Neural cell (in vitro differentiated cells): ENCODE results near the gene C6orf120. TPM values are rescaled to one million over a fixed set of nuclear protein-coding genes. Genes with fewer than 3 reads are reported as not detected.

Experiments used
- H2AFZ ChIP-seq: fragments of 200-600, 300-800 bp; sonication (generic), shearing (Covaris generic); 2 replicates; pipeline ENCODE4 v1.6.0; 2014; ENCODE audit warnings: low read depth, mild to moderate bottlenecking, antibody characterized with exemption, low read length, moderate library complexity
- H3F3A ChIP-seq: fragments of 200-600 bp; shearing (Covaris generic); 2 replicates; pipeline ENCODE4 v1.6.1; 2016; ENCODE audit warnings: mild to moderate bottlenecking, moderate library complexity, mixed read lengths, antibody characterized with exemption, low read length; ENCODE audit not compliant: insufficient read depth, poor library complexity, severe bottlenecking
- H3K27ac ChIP-seq: fragments of 200-600, 300-800 bp; sonication (generic), shearing (Covaris generic); 2 replicates; pipeline ENCODE4 v1.5.1; 2014; ENCODE audit warnings: mild to moderate bottlenecking, low read length, moderate library complexity
- H3K27me3 ChIP-seq: fragments of 300-800, 200-600 bp; sonication (generic), shearing (Covaris generic); 2 replicates; pipeline ENCODE4 v1.6.0; 2014; ENCODE audit warnings: mild to moderate bottlenecking, low read depth, low read length, moderate library complexity; ENCODE audit not compliant: insufficient read depth
- H3K36me3 ChIP-seq: fragments of 300-800, 200-600 bp; sonication (generic), shearing (Covaris generic); 2 replicates; pipeline ENCODE4 v1.5.1; 2014; ENCODE audit warnings: mild to moderate bottlenecking, antibody characterized with exemption, low read length, moderate library complexity; ENCODE audit not compliant: insufficient read depth
- H3K4me2 ChIP-seq: fragments of 300-800, 200-600 bp; sonication (generic), shearing (Covaris generic); 2 replicates; pipeline ENCODE4 v1.6.0; 2014; ENCODE audit warnings: mild to moderate bottlenecking, low read length
- H3K4me3 ChIP-seq: fragments of 300-800, 200-600 bp; sonication (generic), shearing (Covaris generic); 2 replicates; pipeline ENCODE4 v1.5.1; 2014; ENCODE audit warnings: mild to moderate bottlenecking, low read length, moderate library complexity
- H3K79me2 ChIP-seq: fragments of 200-600 bp; shearing (Covaris generic); replicated peaks from 2 replicates; pipeline ENCODE4 v1.6.0; 2014; ENCODE audit warnings: mild to moderate bottlenecking, low read length, moderate library complexity; ENCODE audit not compliant: insufficient read depth
- H3K9ac ChIP-seq: fragments of 300-800, 200-600 bp; sonication (generic), shearing (Covaris generic); 2 replicates; pipeline ENCODE4 v1.6.1; 2016; ENCODE audit warnings: mild to moderate bottlenecking, low read length, mixed read lengths
- H3K9me2 ChIP-seq: fragments of 200-600 bp; shearing (Covaris generic); 2 replicates; pipeline ENCODE4 v1.6.1; 2016; ENCODE audit warnings: mild to moderate bottlenecking, low read length, mixed read lengths; ENCODE audit not compliant: insufficient read depth
- H3K9me3 ChIP-seq: fragments of 200-600, 300-800 bp; sonication (generic), shearing (Covaris generic); 2 replicates; pipeline ENCODE4 v1.6.1; 2016; ENCODE audit warnings: mild to moderate bottlenecking, mixed run types, low read length, moderate library complexity, mixed read lengths
- H4K20me1 ChIP-seq: fragments of 200-600 bp; shearing (Covaris generic); 2 replicates; pipeline ENCODE4 v1.6.1; 2016; ENCODE audit warnings: mild to moderate bottlenecking, mixed run types; ENCODE audit not compliant: insufficient read depth
- EP300 ChIP-seq: fragments of 450-650 bp; conservative IDR thresholded peaks from 2 replicates; pipeline ENCODE4 v1.6.1; 2014; ENCODE audit warnings: antibody characterized with exemption, mild to moderate bottlenecking, moderate library complexity; ENCODE audit not compliant: poor library complexity, severe bottlenecking
- EZH2 ChIP-seq: fragments of 200-600, 300-800 bp; shearing (Covaris generic), sonication (generic); IDR thresholded peaks from 2 replicates; pipeline ENCODE4 v1.6.1; 2014; ENCODE audit warnings: antibody characterized with exemption, low read length, borderline replicate concordance, mild to moderate bottlenecking; ENCODE audit not compliant: insufficient read depth, poor library complexity, severe bottlenecking
- MXI1 ChIP-seq: fragments of 450-650 bp; conservative IDR thresholded peaks from 2 replicates; pipeline ENCODE4 v1.6.1; 2014; ENCODE audit warnings: antibody characterized with exemption, mild to moderate bottlenecking; ENCODE audit not compliant: poor library complexity, severe bottlenecking
- POLR2AphosphoS5 ChIP-seq: IDR thresholded peaks from 2 replicates; pipeline ENCODE4 v1.6.1; 2012
- RAD21 ChIP-seq: fragments of 450-650 bp; conservative IDR thresholded peaks from 2 replicates; pipeline ENCODE4 v1.6.1; 2014; ENCODE audit warnings: antibody characterized with exemption, mild to moderate bottlenecking, moderate library complexity
- SMC3 ChIP-seq: fragments of 450-650 bp; conservative IDR thresholded peaks from 2 replicates; pipeline ENCODE4 v1.6.1; 2014; ENCODE audit warnings: antibody characterized with exemption, mild to moderate bottlenecking, moderate library complexity; ENCODE audit not compliant: poor library complexity
- TAF1 ChIP-seq: IDR thresholded peaks from 2 replicates; pipeline ENCODE4 v1.6.1; 2012; ENCODE audit warnings: low read depth
- polyA plus RNA-seq: library from polyadenylated mRNA; depleted of rRNA; stranded (reverse); fragments of >200 nt; gene quantifications from 2 replicates; pipeline ENCODE4 v1.2.3, GENCODE V29; 2014
- TF ChIP-seq, protein P1 (sequence below): fragments of 450-650 bp; IDR thresholded peaks from 2 replicates; pipeline ENCODE4 v1.5.1; 2014; ENCODE audit warnings: antibody characterized with exemption, mild to moderate bottlenecking, moderate library complexity; ENCODE audit not compliant: poor library complexity, severe bottlenecking
- TF ChIP-seq, protein P2 (sequence below): IDR thresholded peaks from 2 replicates; pipeline ENCODE4 v1.6.1; 2012; ENCODE audit warnings: borderline replicate concordance

The C6orf120 gene
- polyA plus RNA-seq, 1 donor from 2014 or later: 17.8 TPM

DNA sequence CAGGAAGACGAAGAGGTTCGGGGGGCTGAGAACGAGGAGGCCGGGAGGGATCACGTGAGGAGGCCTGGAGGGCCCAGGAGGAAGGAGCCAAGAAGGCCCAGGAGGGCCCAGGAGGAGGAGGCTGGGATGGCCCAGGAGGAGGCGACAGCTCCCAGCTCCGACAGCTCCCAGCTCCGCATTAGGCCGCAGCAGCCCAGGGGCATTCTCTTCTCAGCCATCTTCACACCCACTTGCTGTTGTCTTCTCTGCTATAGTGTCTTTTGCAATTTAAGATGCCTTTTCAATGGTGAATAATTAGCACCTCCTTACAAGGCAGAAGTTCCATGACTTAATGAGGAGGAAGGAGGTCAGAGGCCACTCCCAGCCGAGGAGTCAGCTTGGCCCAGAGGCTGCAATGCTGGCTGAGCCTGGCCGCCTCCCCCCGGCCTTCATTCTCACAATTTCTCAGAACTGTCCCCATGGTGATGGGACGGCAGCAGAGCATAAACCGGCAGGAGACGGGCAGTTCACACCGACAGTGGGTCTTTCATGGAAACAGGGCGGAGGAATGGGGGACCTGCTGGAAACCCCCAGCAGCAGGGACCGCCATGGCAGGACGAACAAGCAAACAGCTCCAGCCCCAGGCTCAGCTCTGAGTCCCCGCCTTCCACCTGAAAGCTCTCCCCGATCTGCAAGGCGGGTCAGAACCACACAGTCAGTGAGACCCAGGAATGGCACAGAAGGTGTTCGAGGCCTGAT is 45.2 kb upstream of the C6orf120 start:
- H3K27ac ChIP-seq: no peak overlapping the region
- no peak overlapping the region for H3K4me2 ChIP-seq
- no peak for TF ChIP-seq RAD21
- TF ChIP-seq POLR2AphosphoS5: no peak
- TF ChIP-seq TAF1: no peak
- no peak for TF ChIP-seq EP300
- no peak for TF ChIP-seq MXI1
- TF ChIP-seq, protein P1, sequence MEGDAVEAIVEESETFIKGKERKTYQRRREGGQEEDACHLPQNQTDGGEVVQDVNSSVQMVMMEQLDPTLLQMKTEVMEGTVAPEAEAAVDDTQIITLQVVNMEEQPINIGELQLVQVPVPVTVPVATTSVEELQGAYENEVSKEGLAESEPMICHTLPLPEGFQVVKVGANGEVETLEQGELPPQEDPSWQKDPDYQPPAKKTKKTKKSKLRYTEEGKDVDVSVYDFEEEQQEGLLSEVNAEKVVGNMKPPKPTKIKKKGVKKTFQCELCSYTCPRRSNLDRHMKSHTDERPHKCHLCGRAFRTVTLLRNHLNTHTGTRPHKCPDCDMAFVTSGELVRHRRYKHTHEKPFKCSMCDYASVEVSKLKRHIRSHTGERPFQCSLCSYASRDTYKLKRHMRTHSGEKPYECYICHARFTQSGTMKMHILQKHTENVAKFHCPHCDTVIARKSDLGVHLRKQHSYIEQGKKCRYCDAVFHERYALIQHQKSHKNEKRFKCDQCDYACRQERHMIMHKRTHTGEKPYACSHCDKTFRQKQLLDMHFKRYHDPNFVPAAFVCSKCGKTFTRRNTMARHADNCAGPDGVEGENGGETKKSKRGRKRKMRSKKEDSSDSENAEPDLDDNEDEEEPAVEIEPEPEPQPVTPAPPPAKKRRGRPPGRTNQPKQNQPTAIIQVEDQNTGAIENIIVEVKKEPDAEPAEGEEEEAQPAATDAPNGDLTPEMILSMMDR: no peak
- TF ChIP-seq, protein P2, sequence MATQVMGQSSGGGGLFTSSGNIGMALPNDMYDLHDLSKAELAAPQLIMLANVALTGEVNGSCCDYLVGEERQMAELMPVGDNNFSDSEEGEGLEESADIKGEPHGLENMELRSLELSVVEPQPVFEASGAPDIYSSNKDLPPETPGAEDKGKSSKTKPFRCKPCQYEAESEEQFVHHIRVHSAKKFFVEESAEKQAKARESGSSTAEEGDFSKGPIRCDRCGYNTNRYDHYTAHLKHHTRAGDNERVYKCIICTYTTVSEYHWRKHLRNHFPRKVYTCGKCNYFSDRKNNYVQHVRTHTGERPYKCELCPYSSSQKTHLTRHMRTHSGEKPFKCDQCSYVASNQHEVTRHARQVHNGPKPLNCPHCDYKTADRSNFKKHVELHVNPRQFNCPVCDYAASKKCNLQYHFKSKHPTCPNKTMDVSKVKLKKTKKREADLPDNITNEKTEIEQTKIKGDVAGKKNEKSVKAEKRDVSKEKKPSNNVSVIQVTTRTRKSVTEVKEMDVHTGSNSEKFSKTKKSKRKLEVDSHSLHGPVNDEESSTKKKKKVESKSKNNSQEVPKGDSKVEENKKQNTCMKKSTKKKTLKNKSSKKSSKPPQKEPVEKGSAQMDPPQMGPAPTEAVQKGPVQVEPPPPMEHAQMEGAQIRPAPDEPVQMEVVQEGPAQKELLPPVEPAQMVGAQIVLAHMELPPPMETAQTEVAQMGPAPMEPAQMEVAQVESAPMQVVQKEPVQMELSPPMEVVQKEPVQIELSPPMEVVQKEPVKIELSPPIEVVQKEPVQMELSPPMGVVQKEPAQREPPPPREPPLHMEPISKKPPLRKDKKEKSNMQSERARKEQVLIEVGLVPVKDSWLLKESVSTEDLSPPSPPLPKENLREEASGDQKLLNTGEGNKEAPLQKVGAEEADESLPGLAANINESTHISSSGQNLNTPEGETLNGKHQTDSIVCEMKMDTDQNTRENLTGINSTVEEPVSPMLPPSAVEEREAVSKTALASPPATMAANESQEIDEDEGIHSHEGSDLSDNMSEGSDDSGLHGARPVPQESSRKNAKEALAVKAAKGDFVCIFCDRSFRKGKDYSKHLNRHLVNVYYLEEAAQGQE: no peak
- no peak for TF ChIP-seq EZH2
- no peak for TF ChIP-seq SMC3
- no peaks in the 10 kb centered on the region for H3F3A ChIP-seq
- no peak overlapping the region for H3K9ac ChIP-seq
- H3K9me2 ChIP-seq: no peaks in the 10 kb centered on the region
- H3K27me3 ChIP-seq: no peaks in the 10 kb centered on the region
- H3K9me3 ChIP-seq: no peaks in the 10 kb centered on the region
- H3K4me3 ChIP-seq: no peak overlapping the region
- no peak overlapping the region for H2AFZ ChIP-seq
- H3K79me2 ChIP-seq: no peaks in the 10 kb centered on the region
- H4K20me1 ChIP-seq: no peaks in the 10 kb centered on the region
- no peaks in the 10 kb centered on the region for H3K36me3 ChIP-seq

DNA sequence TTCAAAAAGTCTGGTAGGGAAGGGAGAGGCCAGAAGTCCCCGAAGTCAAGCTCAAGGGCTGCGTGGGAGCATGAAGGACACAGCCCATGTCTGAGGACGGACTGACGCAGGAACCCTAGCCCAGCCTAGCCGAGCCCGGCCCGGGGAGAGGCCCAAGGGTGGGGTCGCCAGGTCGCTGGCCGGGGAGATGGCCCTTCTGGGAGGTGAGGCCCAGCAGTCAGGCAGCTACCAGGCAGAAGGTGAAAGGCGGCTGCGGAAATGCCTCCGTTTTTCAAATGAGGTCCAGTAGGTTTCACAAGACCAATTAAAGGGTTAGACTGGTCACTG is 44.7 kb upstream of the C6orf120 start:
- TF ChIP-seq SMC3: no peak
- TF ChIP-seq RAD21: no peak
- TF ChIP-seq MXI1: no peak
- TF ChIP-seq, protein P1: no peak
- TF ChIP-seq EP300: no peak
- no peak for TF ChIP-seq POLR2AphosphoS5
- TF ChIP-seq, protein P2: no peak
- Histone ChIP-seq H3K36me3 (no peaks in the 10 kb centered on the region), H3K27me3 (no peaks in the 10 kb centered on the region), H3K9me3 (no peaks in the 10 kb centered on the region), H3K9me2 (no peaks in the 10 kb centered on the region), H3K4me2 (no peak overlapping the region), H3K79me2 (no peaks in the 10 kb centered on the region), H3K9ac (no peak overlapping the region), H2AFZ (no peak overlapping the region), H3K4me3 (no peak overlapping the region), H3K27ac (no peak overlapping the region), H4K20me1 (no peaks in the 10 kb centered on the region), H3F3A (no peaks in the 10 kb centered on the region)
